Activated CD8-positive, alpha-beta memory T cell treated with anti-CD3 and anti-CD28 coated beads for 1 hour (primary cell): ENCODE measurements around the gene FAM228B.
"Not testable (repeated sequence)": the region's sequence is repeated elsewhere in the genome, so short reads cannot be mapped to it uniquely, and the experiment has no call there.

ENCODE experiments used
- DNase-seq, 2 donors: peaks; one replicate each; pipeline ENCODE4 v3.0.0-alpha.2; 2020; ENCODE audit warnings: low read depth in 1 of 2; ENCODE audit errors: extremely low read depth in 1 of 2

The FAM228B gene

DNA sequence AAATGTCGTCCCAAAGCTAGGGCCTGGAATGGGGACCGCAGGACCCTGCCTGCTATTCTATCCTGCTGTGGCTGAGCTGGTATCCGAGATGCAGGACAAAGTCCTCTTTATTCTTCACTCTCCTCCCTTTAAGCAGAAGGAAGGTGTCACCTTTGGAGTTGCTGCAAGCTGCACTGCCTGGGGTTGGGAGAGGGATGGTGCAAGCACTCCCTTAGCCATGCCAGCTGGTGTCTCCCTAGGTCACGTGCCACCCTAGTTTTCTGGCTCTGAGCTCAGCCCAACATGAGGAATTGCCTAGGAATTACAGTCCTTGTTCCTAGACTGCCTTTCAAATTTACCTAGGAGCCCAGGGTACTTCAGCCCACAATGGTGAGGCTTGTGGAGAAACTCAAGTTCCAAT is 30.2 kb downstream of the FAM228B start:
- no peak for DNase-seq

DNA sequence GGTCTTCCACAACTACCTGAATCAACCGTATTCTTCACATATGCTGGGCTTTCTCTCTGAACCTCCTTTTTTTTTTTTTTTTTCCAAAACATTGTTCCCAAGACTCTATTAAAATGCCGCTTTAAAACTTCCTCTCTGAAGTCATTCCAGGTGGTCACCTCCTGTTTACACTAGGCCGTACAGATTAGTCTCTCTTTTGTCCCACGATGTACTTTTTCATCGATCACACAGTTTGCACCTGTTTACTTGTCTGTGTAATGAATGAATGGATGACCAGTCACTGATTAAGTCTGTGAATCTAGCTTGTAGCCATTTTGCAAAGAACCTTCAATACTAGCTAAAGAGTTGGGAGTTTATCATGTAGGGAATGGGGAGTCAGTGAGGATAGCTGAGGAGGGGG is 34.9 kb downstream of the FAM228B start:
- no peak for DNase-seq

DNA sequence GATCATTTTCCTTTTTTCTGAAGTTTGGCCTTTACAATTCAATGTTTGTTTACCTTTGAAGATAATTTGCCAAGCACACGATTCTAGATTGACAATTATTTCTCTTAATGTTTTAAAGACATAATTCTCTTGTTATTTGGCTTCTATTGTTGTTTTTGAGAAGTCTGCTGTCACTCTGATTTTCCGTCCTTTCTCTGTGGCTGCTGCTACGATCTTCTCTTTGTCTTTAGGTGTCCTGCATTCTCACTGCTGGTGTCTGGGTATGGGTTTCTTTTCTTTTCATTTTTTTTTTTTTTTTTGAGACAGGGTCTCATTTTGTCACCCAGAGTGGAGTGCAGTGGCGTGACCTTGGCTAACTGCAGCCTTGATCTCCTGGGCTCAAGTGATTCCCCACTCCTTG is 36.4 kb downstream of the FAM228B start:
- no peak for DNase-seq

DNA sequence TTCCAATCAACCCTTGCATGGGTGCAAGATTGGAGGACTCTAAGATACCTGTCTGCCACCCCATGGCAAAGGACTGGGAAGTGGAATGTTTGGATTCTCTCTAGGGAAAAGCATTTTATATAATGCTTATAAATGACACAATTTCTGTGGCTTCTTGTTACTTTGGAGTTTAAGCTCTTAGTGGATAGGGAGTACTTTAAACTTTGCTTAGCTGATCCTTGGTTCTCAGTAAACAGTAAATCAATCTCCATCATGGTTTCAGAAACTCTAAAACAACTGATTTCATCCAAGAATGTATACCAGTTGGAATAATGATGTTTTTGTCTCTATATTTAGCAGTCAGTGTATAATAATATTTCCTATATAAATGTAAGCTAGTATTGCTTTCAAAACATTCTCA is 37.5 kb downstream of the FAM228B start:
- DNase-seq, result no peak

DNA sequence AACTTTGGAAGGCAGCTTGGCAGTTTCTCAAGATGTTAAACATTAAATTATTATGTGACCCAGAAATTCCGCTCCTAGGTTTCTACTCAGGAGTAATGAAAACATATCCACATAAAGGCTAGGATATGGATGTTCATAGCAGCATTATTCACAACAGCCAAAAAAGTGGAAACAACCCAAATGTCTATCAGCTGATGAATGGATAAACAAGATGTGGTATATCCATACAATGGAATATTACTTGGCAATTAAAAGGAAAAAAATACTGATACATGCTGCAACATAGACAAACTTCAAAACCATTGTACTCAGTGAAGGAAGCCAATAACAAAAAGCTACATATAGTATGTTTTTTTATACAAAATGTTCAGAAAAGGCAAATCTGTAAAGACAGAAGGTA is 39.2 kb downstream of the FAM228B start:
- DNase-seq, result no peak

DNA sequence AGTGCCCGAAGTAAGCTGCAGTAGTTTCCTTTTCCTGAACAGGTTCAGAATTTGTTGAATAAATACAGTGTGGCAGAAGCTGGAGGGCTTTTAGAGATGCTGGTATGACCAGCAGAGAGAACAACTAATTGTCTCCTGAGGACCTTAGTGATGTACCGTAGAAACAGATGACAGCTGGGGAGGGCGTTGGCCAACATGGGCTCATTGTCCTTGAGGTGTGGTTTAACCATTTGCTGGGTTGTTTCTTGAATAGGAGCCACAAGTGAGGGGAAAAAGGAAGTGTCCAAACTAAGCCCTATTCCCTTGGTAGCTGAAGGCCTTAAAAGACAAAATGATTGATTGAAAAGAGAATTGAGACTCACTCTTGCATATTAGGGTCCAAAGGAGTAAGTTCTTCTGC is 39.9 kb downstream of the FAM228B start:
- DNase-seq, result no peak

DNA sequence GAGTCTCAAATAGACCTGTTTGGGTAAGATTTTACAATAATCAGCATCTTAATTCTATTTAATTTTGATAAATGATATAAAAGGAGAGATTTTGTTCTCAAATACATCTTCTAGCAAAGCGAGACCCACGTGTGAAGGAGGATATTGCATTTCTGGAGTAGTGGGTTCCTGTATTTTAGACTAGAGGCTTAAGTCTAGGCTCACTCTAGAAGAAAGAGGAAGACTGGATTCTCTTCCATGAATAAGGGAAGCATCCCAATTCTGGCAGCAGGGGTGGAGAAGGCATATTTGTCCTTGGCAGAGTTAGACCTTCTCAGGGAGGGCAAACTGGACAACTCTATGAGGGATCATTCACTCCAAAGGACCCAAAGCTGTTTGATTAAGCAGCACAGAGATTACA is 40.3 kb downstream of the FAM228B start:
- DNase-seq, result no peak

DNA sequence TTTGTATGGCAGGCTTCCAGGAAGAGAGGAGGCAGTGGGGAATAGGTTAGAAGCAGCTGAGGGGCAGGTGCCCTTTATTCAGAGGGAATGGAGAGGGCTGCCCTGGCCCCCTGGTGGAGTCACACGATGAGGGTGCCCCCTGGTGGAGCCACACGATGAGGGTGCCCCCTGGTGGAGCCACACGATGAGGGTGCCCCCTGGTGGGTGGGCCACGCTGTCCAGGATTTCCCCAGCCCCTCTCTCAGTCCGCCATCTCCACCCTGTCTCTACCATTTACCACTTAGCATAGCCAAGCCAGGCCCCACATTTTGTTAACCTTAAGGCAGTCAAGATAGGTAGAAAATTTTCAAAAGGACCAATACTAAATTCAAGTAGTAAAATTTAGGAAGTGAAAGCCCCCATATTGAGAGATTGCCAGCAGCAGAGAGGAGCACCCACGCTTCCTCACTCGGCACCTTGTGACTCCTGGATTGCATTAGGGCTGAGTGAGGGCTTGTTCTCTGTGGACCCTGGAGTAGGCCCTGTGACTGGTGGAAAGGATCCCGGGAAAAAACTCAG is 41.2 kb downstream of the FAM228B start:
- peak in 1 of 2 donors; percentile 17 for DNase-seq

DNA sequence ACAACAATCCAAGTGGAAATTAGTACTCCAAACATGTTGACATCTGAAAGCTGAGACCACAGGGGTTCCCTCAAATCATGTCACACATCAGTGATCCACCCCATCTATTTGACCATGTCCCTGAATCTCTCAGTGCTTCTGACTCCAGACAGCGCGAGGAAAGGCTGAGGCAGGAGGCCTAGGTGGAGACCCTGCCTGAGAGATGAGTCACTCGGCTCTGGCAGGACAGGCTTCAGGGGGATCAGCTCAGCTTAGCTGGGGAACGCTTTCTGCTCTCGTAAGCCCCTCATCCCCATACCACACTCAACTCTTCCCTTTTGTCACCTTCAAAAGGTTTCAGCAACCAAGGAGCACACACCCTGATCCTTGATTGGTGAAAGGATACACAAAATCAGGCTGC is 45.8 kb downstream of the FAM228B start:
- DNase-seq, result no peak

DNA sequence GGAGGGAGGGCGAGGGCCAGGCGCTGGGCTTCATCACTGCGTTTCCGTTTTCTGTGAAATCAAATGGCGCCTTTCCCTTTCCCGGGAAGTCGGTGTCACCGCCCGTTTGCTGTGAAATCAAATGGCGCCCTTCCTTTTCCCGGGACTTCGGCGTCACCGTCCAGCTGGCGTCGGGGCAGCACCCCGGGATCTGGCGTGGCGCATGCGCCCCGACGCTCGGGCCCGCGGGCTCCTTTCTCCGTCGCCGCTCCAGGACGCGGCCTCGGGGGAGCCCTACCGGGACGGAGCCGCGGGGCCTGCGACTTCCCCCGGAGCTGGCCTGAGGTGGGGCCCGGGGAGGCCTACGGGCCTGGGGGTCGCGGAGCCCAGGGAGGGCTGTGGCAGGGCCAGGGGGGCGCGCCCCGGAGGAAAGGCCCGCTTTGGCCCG is 51.6 kb downstream of the FAM228B start, which contains the start of gene FAM228A:
Gene FAM228A, plus strand, starts transcription at position 203 of the 427 bp plus-strand sequence. CDS start 428 bp downstream, outside the sequence.
- DNase-seq, result no peak

DNA sequence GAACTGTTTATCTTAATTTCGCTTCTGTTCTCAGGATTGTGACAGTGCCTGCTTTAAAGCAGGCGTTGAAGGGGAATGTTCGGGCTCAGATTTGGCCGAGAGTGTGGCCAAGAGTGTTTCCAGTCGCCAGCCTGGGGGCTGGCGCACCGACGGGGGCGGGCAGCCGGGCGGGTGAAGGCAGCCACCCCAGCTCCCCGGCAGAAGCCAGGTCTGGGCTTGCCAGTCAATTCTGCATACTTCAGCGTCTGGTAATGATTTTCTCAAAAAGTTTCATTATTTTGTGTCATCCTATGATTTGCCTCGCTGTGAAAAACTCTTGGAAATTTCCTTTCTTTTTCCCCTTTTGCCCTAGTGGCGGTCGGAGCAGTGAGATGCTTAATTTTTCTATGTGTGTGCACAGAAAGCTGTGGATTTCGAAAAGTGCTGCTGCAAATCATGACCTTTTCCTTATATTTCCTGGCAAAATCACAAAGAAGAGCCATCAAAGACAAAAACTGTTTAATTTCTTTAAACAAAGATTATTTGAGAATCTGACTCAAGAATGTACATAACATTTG is 52.4 kb downstream of the FAM228B start:
- DNase-seq, result no peak

DNA sequence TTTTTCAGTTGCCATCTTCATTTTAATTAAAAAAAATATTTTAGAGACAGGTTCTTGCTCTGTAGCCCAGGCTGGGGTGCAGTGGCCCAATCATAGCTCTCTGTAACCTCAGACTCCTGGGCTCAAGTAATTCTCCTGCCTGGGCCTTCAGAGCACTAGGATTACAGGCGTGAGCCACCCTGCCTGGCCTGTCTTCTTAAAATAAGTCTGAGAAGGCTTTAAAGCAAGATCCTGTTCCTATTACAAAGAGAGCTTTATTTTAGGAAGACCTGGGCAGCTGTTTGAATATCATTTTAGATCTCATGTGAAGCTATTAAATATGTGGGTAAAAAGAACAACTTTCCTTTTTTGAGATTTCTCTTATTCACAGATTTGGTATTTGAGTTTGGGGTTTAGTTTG is 53.1 kb downstream of the FAM228B start:
- no peak for DNase-seq

DNA sequence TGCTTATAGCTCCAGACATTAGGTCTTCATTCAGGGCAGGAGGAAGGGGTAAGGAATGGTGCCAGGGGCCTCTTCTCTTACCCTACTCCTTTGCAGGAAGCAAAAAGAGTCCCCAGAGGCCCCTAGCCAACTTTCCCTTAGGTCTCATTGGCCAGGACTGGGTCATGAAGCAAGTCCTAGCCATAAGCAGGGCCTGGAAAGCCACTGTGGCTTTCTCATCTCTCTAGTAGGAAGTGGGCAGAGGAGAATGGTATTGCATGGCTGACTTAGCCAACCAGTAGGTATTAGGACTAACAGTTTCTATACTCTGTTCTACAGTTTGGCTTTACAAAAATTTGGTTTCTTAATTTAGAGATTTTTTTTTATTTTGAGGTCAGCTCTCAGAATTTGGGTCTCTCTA is 56.4 kb downstream of the FAM228B start:
- DNase-seq, result no peak

DNA sequence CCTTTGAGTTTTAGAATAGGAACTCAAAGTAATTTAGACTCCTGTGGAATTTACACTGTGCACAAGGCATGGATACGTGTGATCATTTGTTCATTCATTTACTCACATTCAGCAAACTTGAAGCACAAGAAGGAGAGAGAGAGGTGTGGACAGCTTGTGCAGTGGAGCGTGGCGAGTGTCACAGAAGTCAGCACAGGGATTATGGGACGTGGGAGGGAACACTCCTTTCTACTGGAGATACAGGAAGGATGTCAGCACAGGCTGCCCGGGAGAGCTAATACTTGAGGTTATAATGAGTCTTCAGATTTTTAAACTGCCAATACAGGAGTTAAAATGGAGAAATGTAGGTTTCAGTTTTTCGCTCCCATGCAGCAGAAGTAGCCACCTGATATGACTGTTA is 58.6 kb downstream of the FAM228B start:
- DNase-seq, result no peak

DNA sequence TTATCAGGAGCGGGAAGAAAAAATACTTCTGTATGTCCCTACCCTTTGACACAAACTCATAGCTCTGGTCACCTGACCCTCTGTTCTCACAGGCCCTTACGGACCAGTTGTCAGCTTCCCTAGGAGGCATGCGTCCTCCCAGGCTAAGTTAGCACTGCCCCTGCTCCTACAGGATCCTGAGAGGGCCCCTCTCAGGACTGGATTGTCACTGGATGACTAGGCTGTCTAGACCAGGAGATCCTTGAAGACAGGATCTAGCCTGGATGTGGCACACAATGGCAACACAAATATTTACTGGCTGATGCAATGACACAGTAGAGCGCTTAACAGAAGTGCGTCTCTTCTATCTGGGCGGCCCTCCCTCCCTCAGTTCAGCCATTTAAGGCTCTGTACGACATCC is 59.2 kb downstream of the FAM228B start:
- DNase-seq, result no peak

DNA sequence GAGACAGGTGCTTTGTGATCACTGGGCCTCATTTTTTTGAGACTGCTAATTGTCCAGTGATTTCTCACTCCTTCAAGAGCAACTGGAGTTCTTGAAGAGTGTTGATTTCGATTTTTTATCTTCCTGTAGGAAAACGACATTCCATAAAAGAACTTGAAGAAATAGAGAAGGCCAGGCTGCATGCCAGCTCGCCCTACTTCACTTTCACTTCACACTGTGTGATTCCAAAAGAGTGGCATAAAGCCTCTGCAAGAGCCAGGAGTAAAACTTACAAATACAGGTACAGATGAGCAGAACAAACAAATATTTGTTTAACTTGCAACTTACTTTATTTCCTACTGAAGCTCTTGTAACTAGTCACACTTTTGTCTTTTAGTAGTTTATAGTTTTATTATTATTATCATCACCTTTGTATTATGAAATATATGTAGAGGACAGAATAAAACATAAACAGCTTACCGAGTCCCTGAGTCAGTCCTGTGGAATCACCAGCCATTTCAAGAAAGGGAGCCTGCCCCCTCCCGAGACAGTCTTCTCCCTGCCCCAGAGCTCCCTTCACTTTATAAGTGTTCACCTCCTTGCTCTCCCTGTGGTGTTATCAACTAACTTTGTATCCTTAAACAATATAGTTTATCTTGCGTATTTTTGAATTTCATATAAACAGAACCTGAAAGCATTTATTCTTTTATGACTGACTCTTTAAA is 60.2 kb downstream of the FAM228B start:
- no peak for DNase-seq

DNA sequence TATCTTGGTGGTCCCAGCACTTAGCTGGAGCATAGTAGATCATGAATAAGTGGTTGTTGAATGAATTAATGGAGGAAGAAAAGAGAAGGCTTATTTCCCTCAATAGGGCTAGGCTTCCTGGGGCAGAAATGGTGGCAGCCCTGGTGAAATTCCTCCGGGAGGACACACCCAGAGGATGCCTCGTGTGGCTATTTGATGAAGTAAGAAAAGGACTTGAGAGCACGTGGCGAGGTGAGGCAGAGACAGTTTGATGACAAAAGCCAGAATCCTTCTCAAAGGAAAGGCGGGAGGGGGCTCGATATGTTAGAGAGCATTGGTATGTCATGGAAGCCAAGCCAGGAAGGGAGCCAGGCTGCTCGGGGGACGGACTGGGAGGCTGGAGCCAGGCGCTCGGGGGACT is 66.3 kb downstream of the FAM228B start:
- DNase-seq, result no peak

DNA sequence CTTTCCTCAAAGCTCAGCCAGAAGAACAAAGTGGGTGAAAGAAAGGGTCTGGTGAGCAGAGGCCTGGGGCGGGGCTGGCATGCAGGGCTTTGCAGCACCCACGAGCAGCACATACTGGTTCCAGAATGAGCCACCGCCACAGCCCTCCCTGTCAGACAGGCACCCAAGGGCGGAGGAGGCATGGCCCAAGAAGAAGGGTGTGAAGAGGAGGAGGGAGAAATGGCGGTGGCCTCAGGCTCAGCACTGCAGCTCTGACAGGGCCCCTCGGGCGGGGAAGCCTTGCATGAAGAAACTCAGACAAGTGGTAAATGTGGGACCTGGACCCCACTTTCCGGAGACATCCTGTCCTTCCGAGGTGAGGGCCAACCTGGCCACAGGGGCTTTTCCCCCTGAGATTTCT is 67.2 kb downstream of the FAM228B start:
- DNase-seq, result no peak

DNA sequence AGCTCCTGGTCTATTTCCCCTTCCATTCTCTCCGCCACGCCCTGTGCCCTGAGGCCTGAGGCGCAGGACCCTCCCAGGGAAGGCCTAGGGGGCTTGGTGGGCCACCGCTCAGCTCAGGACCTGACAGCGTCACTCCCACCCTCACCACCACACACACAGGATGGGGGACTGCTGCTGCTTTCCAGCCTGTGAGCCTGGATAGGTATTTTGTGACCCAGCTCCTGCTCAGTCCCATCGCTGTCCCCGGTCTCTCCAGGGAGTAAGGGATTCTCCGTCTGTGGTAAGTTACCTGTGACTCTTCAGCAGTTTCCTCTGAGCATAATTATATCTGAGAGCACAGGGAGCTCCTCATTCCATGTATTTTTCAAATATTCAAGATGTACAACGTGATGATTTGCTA is 67.9 kb downstream of the FAM228B start:
- no peak for DNase-seq

DNA sequence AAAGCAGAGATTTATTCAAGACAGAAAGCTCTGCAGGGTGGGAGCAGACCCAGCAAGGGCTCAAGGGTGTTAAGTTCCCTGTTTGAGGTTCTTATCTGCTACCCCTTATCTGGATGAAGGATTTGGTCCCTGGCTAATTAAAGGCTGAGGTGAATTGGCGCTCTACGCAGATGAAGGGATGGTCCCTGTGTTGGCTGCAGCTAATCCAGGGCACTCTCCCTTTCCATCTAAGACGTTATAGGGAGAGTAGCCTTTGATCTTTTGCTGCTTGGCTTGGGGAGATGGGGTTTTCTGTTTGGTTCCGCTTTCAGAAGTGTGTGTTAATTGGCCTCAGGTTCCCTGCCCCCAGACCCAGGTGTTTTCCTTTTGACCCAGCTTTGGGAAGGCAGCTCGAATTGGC is 68.6 kb downstream of the FAM228B start:
- DNase-seq, result no peak

DNA sequence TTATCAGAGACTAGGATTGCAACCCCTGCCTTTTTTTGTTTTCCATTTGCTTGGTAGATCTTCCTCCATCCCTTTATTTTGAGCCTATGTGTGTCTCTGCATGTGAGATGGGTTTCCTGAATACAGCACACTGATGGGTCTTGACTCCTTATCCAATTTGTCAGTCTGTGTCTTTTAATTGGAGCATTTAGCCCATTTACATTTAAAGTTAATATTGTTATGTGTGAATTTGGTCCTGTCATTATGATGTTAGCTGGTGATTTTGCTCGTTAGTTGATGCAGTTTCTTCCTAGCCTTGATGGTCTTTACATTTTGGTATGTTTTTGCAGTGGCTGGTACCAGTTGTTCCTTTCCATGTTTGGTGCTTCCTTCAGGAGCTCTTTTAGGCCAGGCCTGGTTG is 73.9 kb downstream of the FAM228B start:
- not testable (repeated sequence) for DNase-seq

DNA sequence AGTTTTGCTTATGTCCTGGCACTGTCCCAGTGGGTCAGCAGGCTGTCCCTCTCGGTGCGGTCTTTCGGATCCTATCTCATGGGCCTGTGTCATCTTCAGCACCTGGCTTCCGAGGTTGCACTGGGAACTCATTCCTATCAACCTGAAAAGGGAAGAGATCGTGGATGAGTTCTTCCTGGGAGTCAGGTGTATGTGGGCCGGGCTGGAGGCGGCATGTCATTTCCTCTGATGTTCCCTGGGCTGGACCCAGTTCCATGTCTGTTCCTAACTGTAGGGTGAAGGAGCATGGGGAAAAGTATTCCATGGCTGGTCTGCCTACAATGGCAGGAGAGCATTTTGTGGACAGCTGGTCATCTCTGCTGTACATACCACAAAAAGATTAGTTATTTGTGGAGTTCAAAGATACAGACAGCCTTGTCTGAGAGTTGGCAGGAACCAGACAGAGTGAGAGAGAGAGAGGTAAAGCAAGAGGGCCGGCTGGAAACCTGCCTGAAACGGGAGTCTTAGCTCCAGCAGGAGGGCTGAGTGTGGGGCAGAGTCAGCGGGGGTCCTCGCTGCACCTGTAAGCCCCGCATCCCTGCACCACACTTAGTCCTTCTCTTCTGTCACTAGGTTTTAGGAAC is 76.8 kb downstream of the FAM228B start:
- DNase-seq, result no peak
